Mesenchymal stem cell (in vitro differentiated cells and primary cell): ENCODE data around the gene MAP4K2.

ENCODE experiments used
- DNase-seq: peaks from one replicate; pipeline ENCODE4 v3.0.0-alpha.2; 2013
- H2AFZ ChIP-seq: one replicate; pipeline ENCODE4 v1.6.1; 2013; ENCODE audit warnings: low read depth, mild to moderate bottlenecking, control low read depth, inconsistent platforms, low read length, moderate library complexity
- H2AK5ac ChIP-seq: 2 replicates; pipeline ENCODE4 v1.6.1; 2013; ENCODE audit warnings: low read length, moderate library complexity, mild to moderate bottlenecking, inconsistent platforms; ENCODE audit not compliant: severe bottlenecking
- H2BK120ac ChIP-seq: one replicate; pipeline ENCODE4 v1.6.1; 2013; ENCODE audit warnings: low read depth, mild to moderate bottlenecking, inconsistent platforms, low read length, moderate library complexity
- H2BK12ac ChIP-seq, 2 experiments: one replicate each; pipeline ENCODE4 v1.6.1; 2013; ENCODE audit warnings: inconsistent platforms in 2 of 2, low read length in 2 of 2, mild to moderate bottlenecking in 2 of 2, moderate library complexity in 2 of 2, control low read depth in 1 of 2
- H2BK15ac ChIP-seq: one replicate; pipeline ENCODE4 v1.6.1; 2013; ENCODE audit warnings: mild to moderate bottlenecking, low read depth, inconsistent platforms; ENCODE audit not compliant: poor library complexity, severe bottlenecking
- H2BK5ac ChIP-seq: 2 replicates; pipeline ENCODE4 v1.6.1; 2013; ENCODE audit warnings: low read depth, mild to moderate bottlenecking, low read length, control low read depth, inconsistent platforms; ENCODE audit not compliant: poor library complexity, severe bottlenecking
- H3K14ac ChIP-seq, 2 experiments: one replicate each; pipeline ENCODE4 v1.6.1; 2013; ENCODE audit warnings: inconsistent platforms in 2 of 2, low read length in 2 of 2, control low read depth in 1 of 2, mild to moderate bottlenecking in 1 of 2, moderate library complexity in 1 of 2
- H3K18ac ChIP-seq, 2 experiments: one replicate each; pipeline ENCODE4 v1.6.1; 2013; ENCODE audit warnings: inconsistent platforms in 2 of 2, low read length in 2 of 2, control low read depth in 1 of 2, low read depth in 1 of 2, mild to moderate bottlenecking in 1 of 2
- H3K23ac ChIP-seq, 2 experiments: one replicate each; pipeline ENCODE4 v1.6.1; 2013; ENCODE audit warnings: inconsistent platforms in 2 of 2, low read length in 2 of 2, mild to moderate bottlenecking in 2 of 2, moderate library complexity in 2 of 2, control low read depth in 1 of 2
- H3K27ac ChIP-seq: 2 replicates; pipeline ENCODE4 v1.5.1; 2013; ENCODE audit warnings: mild to moderate bottlenecking, moderate library complexity, low read length, control low read depth, inconsistent platforms; ENCODE audit not compliant: poor library complexity, severe bottlenecking
- H3K27me3 ChIP-seq, 2 experiments: 2 replicates each; pipeline versions ENCODE4 v1.6.1 to v1.7.0; 2013; ENCODE audit warnings: low read length in 2 of 2, mild to moderate bottlenecking in 2 of 2, moderate library complexity in 2 of 2, control low read depth in 1 of 2, inconsistent platforms in 1 of 2; ENCODE audit not compliant: control insufficient read depth in 1 of 2, insufficient read depth in 1 of 2
- H3K36me3 ChIP-seq, 2 experiments: 2 replicates each; pipeline versions ENCODE4 v1.6.1 to v1.7.0; 2013; ENCODE audit warnings: low read length in 2 of 2, control low read depth in 1 of 2, inconsistent platforms in 1 of 2, low read depth in 1 of 2, mild to moderate bottlenecking in 1 of 2; ENCODE audit not compliant: insufficient read depth in 2 of 2, control insufficient read depth in 1 of 2
- H3K4ac ChIP-seq, 2 experiments: one replicate each; pipeline ENCODE4 v1.6.1; 2013; ENCODE audit warnings: inconsistent platforms in 2 of 2, low read length in 2 of 2, mild to moderate bottlenecking in 2 of 2, moderate library complexity in 2 of 2, control low read depth in 1 of 2, low read depth in 1 of 2
- H3K4me1 ChIP-seq: 2 replicates; pipeline ENCODE4 v1.6.1; 2013; ENCODE audit warnings: low read depth, low read length, control low read depth; ENCODE audit not compliant: control insufficient read depth, insufficient read depth
- H3K4me2 ChIP-seq: 2 replicates; pipeline ENCODE4 v1.6.1; 2013; ENCODE audit warnings: low read length, mild to moderate bottlenecking, inconsistent platforms; ENCODE audit not compliant: poor library complexity, severe bottlenecking
- H3K4me3 ChIP-seq, 2 experiments: 2 replicates each; pipeline versions ENCODE4 v1.5.1 to v1.7.0; 2013; ENCODE audit warnings: low read length in 2 of 2, mild to moderate bottlenecking in 2 of 2, control low read depth in 1 of 2, low read depth in 1 of 2; ENCODE audit not compliant: insufficient read depth in 1 of 2
- H3K79me1 ChIP-seq: replicated peaks from 2 replicates; pipeline ENCODE4 v1.6.1; 2013; ENCODE audit warnings: mild to moderate bottlenecking, control low read depth, low read length, inconsistent platforms; ENCODE audit not compliant: poor library complexity, severe bottlenecking
- H3K9ac ChIP-seq: 2 replicates; pipeline ENCODE4 v1.7.0; 2013; ENCODE audit warnings: mild to moderate bottlenecking, low read length, moderate library complexity
- H3K9me3 ChIP-seq: 2 replicates; pipeline ENCODE4 v1.7.0; 2013; ENCODE audit warnings: mild to moderate bottlenecking, low read length; ENCODE audit not compliant: control insufficient read depth
- H4K8ac ChIP-seq: one replicate; pipeline ENCODE4 v1.6.1; 2013; ENCODE audit warnings: inconsistent platforms, mild to moderate bottlenecking, low read length, moderate library complexity
- H4K91ac ChIP-seq: one replicate; pipeline ENCODE4 v1.6.1; 2013; ENCODE audit warnings: mild to moderate bottlenecking, low read length, inconsistent platforms
- WGBS: methylation state at CpG from one replicate; pipeline ENCODE4 v1.1.7; 2013; ENCODE audit warnings: mixed read lengths; 5-methylcytosine and 5-hydroxymethylcytosine counted together

The MAP4K2 gene

GRCh38 chr11:64803846-64804345, 882 bp upstream of the MAP4K2 start:
- Histone ChIP-seq H3K9ac (peak overlapping the region; percentile 85), H2BK12ac (no peak overlapping the region), H2BK15ac (no peak overlapping the region), H3K9me3 (no peaks in the 10 kb centered on the region), H2AFZ (no peak overlapping the region), H4K91ac (no peak overlapping the region), H3K27me3 (no peaks in the 10 kb centered on the region), H3K79me1 (peaks cover 28% of the 10 kb centered on the region), H2AK5ac (peak overlapping the region; percentile 22), H2BK5ac (no peak overlapping the region), H4K8ac (peak overlapping the region; percentile 19), H3K36me3 (peaks cover 48 to 67% of the 10 kb centered on the region in 2 experiments), H3K4me1 (peaks cover 27% of the 10 kb centered on the region), H3K18ac (peak overlapping the region; percentile 28 to 76), H3K4ac (peak overlapping the region in 1 of 2 experiments; percentile 20), H2BK120ac (peak overlapping the region; percentile 9), H3K4me2 (peak overlapping the region; percentile 88), H3K4me3 (peak overlapping the region in 1 of 2 experiments; percentile 85), H3K27ac (peak overlapping the region; percentile 31), H3K23ac (no peak overlapping the region), H3K14ac (no peak overlapping the region)
- WGBS = 39% methylated on average over 15 of the region's 15 CpGs
- no peak for DNase-seq

- Histone ChIP-seq H4K91ac (peak overlapping the region; percentile 44), H3K79me1 (peaks cover 21% of the 10 kb centered on the region), H3K27me3 (no peaks in the 10 kb centered on the region), H3K27ac (no peak overlapping the region), H3K4me1 (peaks cover 23% of the 10 kb centered on the region), H3K14ac (peak overlapping the region in 1 of 2 experiments; percentile 37), H2BK120ac (no peak overlapping the region), H3K4me2 (peak overlapping the region; percentile 82), H3K18ac (peak overlapping the region; percentile 34 to 88), H3K9ac (peak overlapping the region; percentile 55), H2AFZ (peak overlapping the region; percentile 21), H3K4me3 (peak overlapping the region; percentile 75 to 80), H3K36me3 (peaks cover 39 to 65% of the 10 kb centered on the region in 2 experiments), H2BK12ac (peak overlapping the region in 1 of 2 experiments; percentile 33), H4K8ac (peak overlapping the region; percentile 88), H2AK5ac (no peak overlapping the region), H2BK15ac (peak overlapping the region; percentile 12), H3K9me3 (no peaks in the 10 kb centered on the region), H3K23ac (no peak overlapping the region), H3K4ac (peak overlapping the region; percentile 66 to 74), H2BK5ac (no peak overlapping the region)
- WGBS = 17% methylated on average over 29 of the region's 54 CpGs
- peak; percentile 2 for DNase-seq
Measured at GRCh38 chr11:64802370-64803157, 450 bp downstream of the MAP4K2 start.

- peaks cover 23% of the 10 kb centered on the region for H3K4me1 ChIP-seq
- peak overlapping the region; percentile 82 for H3K4me2 ChIP-seq
- WGBS = 66% methylated on average over 13 of the region's 13 CpGs
- H2BK12ac ChIP-seq = no peak overlapping the region
- no peak overlapping the region for H2BK5ac ChIP-seq
- no peak overlapping the region for H3K27ac ChIP-seq
- H3K79me1 ChIP-seq = peaks cover 20% of the 10 kb centered on the region
- no peak overlapping the region for H2BK120ac ChIP-seq
- peak overlapping the region; percentile 4 to 33 for H3K18ac ChIP-seq
- peak overlapping the region; percentile 0 for H2BK15ac ChIP-seq
- peak overlapping the region in 1 of 2 experiments; percentile 75 for H3K4me3 ChIP-seq
- H3K23ac ChIP-seq = no peak overlapping the region
- H3K4ac ChIP-seq = no peak overlapping the region
- peaks cover 38 to 65% of the 10 kb centered on the region in 2 experiments for H3K36me3 ChIP-seq
- H2AK5ac ChIP-seq = no peak overlapping the region
- H3K14ac ChIP-seq = no peak overlapping the region
- H3K9me3 ChIP-seq = no peaks in the 10 kb centered on the region
- peak; percentile 8 for DNase-seq
- no peaks in the 10 kb centered on the region for H3K27me3 ChIP-seq
- H3K9ac ChIP-seq = no peak overlapping the region
- H4K8ac ChIP-seq = peak overlapping the region; percentile 88
- H2AFZ ChIP-seq = no peak overlapping the region
- H4K91ac ChIP-seq = peak overlapping the region; percentile 53
Measured at GRCh38 chr11:64801561-64802369, 1.2 kb downstream of the MAP4K2 start.

- peaks cover 38 to 65% of the 10 kb centered on the region in 2 experiments for H3K36me3 ChIP-seq
- H2BK5ac ChIP-seq = no peak overlapping the region
- no peak overlapping the region for H3K9ac ChIP-seq
- H3K4ac ChIP-seq = no peak overlapping the region
- H3K27me3 ChIP-seq = no peaks in the 10 kb centered on the region
- H3K4me3 ChIP-seq = no peak overlapping the region
- peak overlapping the region; percentile 53 for H4K91ac ChIP-seq
- H4K8ac ChIP-seq = no peak overlapping the region
- no peak overlapping the region for H2BK12ac ChIP-seq
- H3K18ac ChIP-seq = no peak overlapping the region
- H3K4me2 ChIP-seq = no peak overlapping the region
- no peak overlapping the region for H3K27ac ChIP-seq
- H2BK15ac ChIP-seq = no peak overlapping the region
- peaks cover 16% of the 10 kb centered on the region for H3K79me1 ChIP-seq
- no peak for DNase-seq
- 96% methylated on average over 9 of the region's 9 CpGs for WGBS
- no peak overlapping the region for H2BK120ac ChIP-seq
- no peak overlapping the region for H2AK5ac ChIP-seq
- H3K9me3 ChIP-seq = no peaks in the 10 kb centered on the region
- H2AFZ ChIP-seq = no peak overlapping the region
- H3K14ac ChIP-seq = no peak overlapping the region
- peaks cover 23% of the 10 kb centered on the region for H3K4me1 ChIP-seq
- no peak overlapping the region for H3K23ac ChIP-seq
Measured at GRCh38 chr11:64801158-64801464, 1.9 kb downstream of the MAP4K2 start.
